SK-N-SH (cell line): Measurements from ENCODE around the gene LRP11. TPM values are rescaled to one million over a fixed set of nuclear protein-coding genes. Genes with fewer than 3 reads are reported as not detected.

Experiments
- CTCF ChIA-PET: fragments of 300-600, 350-600 bp; formaldehyde crosslinking; extraction: SDS; loops from one replicate; lab custom pipeline; 2021; lab: Yijun Ruan, JAX
- POLR2A ChIA-PET: fragments of 350-600 bp; sonication (Branson Sonifier 250); formaldehyde crosslinking; extraction: SDS; loops from one replicate; lab custom pipeline; 2020; ENCODE audit warnings: antibody characterized with exemption, inconsistent platforms; lab: Yijun Ruan, JAX
- DNase-seq: peaks from one replicate; pipeline ENCODE4 v3.0.0; 2012
- H2AFZ ChIP-seq: fragments of 200-600 bp; sonication (generic); 2 replicates; pipeline ENCODE4 v1.8.1; 2016; ENCODE audit warnings: antibody characterized with exemption, mild to moderate bottlenecking, low read depth
- H3F3A ChIP-seq: fragments of 200-600 bp; sonication (generic); replicated peaks from 2 replicates; pipeline ENCODE3; 2016; ENCODE audit warnings: antibody characterized with exemption, mild to moderate bottlenecking; ENCODE audit not compliant: insufficient read depth
- H3K27ac ChIP-seq, 2 experiments: fragments of 200-500 bp in 1 of 2; fragments of 200-600 bp in 1 of 2; sonication (Bioruptor generic) in 1 of 2; sonication (generic), shearing (Covaris generic) in 1 of 2; 2 replicates each; pipeline versions ENCODE4 v1.5.1 to v1.6.1; 2014 to 2016; ENCODE audit warnings: low read depth in 2 of 2, inconsistent platforms in 1 of 2, low read length in 1 of 2, mild to moderate bottlenecking in 1 of 2, mixed read lengths in 1 of 2
- H3K27me3 ChIP-seq: fragments of 200-600 bp; sonication (generic), shearing (Covaris generic); 2 replicates; pipeline ENCODE4 v1.6.1; 2016; ENCODE audit warnings: mixed run types; ENCODE audit not compliant: insufficient read depth
- H3K36me3 ChIP-seq, 2 experiments: fragments of 200-500 bp in 1 of 2; fragments of 200-600 bp in 1 of 2; sonication (Bioruptor generic) in 1 of 2; sonication (generic) in 1 of 2; replicated peaks in 1 of 2; 2 replicates each; pipeline versions ENCODE3 to v1.5.1; 2014 to 2016; ENCODE audit warnings: low read length in 1 of 2, mild to moderate bottlenecking in 1 of 2; ENCODE audit not compliant: insufficient read depth in 2 of 2, control insufficient read depth in 1 of 2
- H3K4me1 ChIP-seq, 2 experiments: fragments of 200-500 bp in 1 of 2; fragments of 200-600 bp in 1 of 2; sonication (Bioruptor generic) in 1 of 2; sonication (generic), shearing (Covaris generic) in 1 of 2; 2 replicates each; pipeline versions ENCODE4 v1.5.1 to v1.6.1; 2014 to 2016; ENCODE audit warnings: low read depth in 1 of 2, low read length in 1 of 2, mixed run types in 1 of 2; ENCODE audit not compliant: insufficient read depth in 2 of 2, control insufficient read depth in 1 of 2
- H3K4me2 ChIP-seq: fragments of 200-600 bp; sonication (generic), shearing (Covaris generic); 2 replicates; pipeline ENCODE4 v1.6.1; 2017; ENCODE audit warnings: mixed run types
- H3K4me3 ChIP-seq, 2 experiments: fragments of 200-500 bp in 1 of 2; fragments of 200-600 bp in 1 of 2; sonication (Bioruptor generic) in 1 of 2; sonication (generic), shearing (Covaris generic) in 1 of 2; 2 replicates each; pipeline versions ENCODE4 v1.5.1 to v1.8.1; 2014 to 2016; ENCODE audit warnings: low read depth in 2 of 2, inconsistent platforms in 1 of 2, low read length in 1 of 2, mild to moderate bottlenecking in 1 of 2, mixed read lengths in 1 of 2, moderate library complexity in 1 of 2
- H3K79me2 ChIP-seq: fragments of 200-600 bp; sonication (generic); 2 replicates; pipeline ENCODE4 v1.8.1; 2017; ENCODE audit warnings: mild to moderate bottlenecking; ENCODE audit not compliant: insufficient read depth
- H3K9ac ChIP-seq: fragments of 200-600 bp; sonication (generic); 2 replicates; pipeline ENCODE4 v1.6.1; 2017; ENCODE audit warnings: mixed run types
- H3K9me2 ChIP-seq: fragments of 200-600 bp; sonication (generic); 2 replicates; pipeline ENCODE4 v1.6.1; 2017; ENCODE audit warnings: mixed run types
- H3K9me3 ChIP-seq: fragments of 200-600 bp; sonication (generic); 2 replicates; pipeline ENCODE4 v1.6.1; 2017; ENCODE audit warnings: mixed run types, mild to moderate bottlenecking, moderate library complexity
- H4K20me1 ChIP-seq: fragments of 200-600 bp; sonication (generic); 2 replicates; pipeline ENCODE4 v1.6.1; 2017; ENCODE audit warnings: mild to moderate bottlenecking, mixed run types; ENCODE audit not compliant: insufficient read depth
- ELF1 ChIP-seq: IDR thresholded peaks from 2 replicates; pipeline ENCODE4 v1.4.0; 2012
- FOSL2 ChIP-seq: IDR thresholded peaks from 2 replicates; pipeline ENCODE4 v1.4.0; 2012; ENCODE audit warnings: low read depth, mild to moderate bottlenecking, moderate library complexity, borderline replicate concordance
- FOXM1 ChIP-seq: IDR thresholded peaks from 2 replicates; pipeline ENCODE4 v1.4.0; 2012; ENCODE audit warnings: low read depth, mild to moderate bottlenecking
- GABPA ChIP-seq: IDR thresholded peaks from 2 replicates; pipeline ENCODE4 v1.4.0; 2012; ENCODE audit warnings: low read depth, mild to moderate bottlenecking
- RXRA ChIP-seq: IDR thresholded peaks from 2 replicates; pipeline ENCODE4 v1.4.0; 2012; ENCODE audit warnings: low read depth, mild to moderate bottlenecking, borderline replicate concordance
- SMC3 ChIP-seq: IDR thresholded peaks from 2 replicates; pipeline ENCODE4 v1.6.1; 2012; ENCODE audit warnings: low read depth, low read length, improper control_type of control experiment
- TCF12 ChIP-seq: IDR thresholded peaks from 2 replicates; pipeline ENCODE4 v1.4.0; 2012
- WGBS: methylation state at CpG from one replicate; pipeline ENCODE4 v1.1.6; 2017; ENCODE audit warnings: low lambda C conversion rate; 5-methylcytosine and 5-hydroxymethylcytosine counted together
- polyA plus RNA-seq, 3 experiments: library from polyadenylated mRNA; depleted of rRNA; stranded (reverse); fragments of >200 nt; gene quantifications; 2 replicates each; pipeline ENCODE4 v1.2.3, GENCODE V29; 2012

The LRP11 gene
- polyA plus RNA-seq, 1 of the 3 experiments (the other 2 are of a cell fraction): 25.0 TPM

DNA sequence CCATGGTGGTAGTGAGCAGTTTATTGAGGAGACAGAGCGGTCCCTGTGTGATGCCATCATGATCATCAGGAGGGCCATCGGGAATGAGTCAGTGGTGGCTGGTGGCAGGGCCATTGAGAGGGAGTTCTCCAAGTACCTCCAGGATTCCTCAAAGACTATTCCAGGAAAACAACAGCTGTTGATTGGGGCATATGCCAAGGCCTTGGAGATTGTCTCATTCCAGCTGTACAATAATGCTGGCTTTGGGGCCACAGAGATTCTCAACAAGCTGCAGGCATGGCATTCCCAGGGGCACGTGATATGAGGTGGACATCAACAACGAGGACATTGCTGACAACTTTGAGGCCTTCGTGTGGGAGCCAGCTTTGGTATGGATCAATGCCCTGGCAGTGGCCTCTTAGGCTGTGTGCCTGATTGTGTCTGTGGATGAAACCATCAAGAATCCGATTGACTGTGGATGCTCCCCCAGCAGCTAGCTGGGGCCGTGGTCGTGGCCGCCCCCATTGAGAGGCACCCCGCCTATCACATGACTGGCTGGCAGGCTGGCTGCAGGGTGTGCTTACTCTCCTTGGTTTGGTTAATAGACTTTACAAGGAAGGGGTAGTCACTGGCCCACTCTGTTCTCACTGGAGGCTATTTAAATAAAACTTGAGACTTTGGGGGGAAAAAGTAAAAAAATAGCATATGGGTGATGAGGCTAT lies 17.1 kb upstream of the LRP11 start:
- no peak overlapping the region for H3K9ac ChIP-seq
- no peak overlapping the region for H3K27ac ChIP-seq
- H3K9me2 ChIP-seq: no peaks in the 10 kb centered on the region
- no peaks in the 10 kb centered on the region for H3K27me3 ChIP-seq
- no peak overlapping the region for H3K4me2 ChIP-seq
- no peak for DNase-seq
- no peaks in the 10 kb centered on the region for H4K20me1 ChIP-seq
- POLR2A ChIA-PET: no interaction called here
- CTCF ChIA-PET: interaction anchor here (2.0 kb wide), 1 partner anchor 15 kb away, joined by 8 read pairs; no protein-coding TSS in a partner anchor
- no peaks in the 10 kb centered on the region for H3K79me2 ChIP-seq
- TF ChIP-seq RXRA (no peak), FOXM1 (no peak), GABPA (no peak), SMC3 (no peak), ELF1 (no peak)
- H3K4me3 ChIP-seq: no peak overlapping the region
- 100% methylated on average over 1 of the region's 10 CpGs for WGBS
- H3K36me3 ChIP-seq: no peaks in the 10 kb centered on the region
- no peaks in the 10 kb centered on the region for H3K4me1 ChIP-seq
- no peak overlapping the region for H2AFZ ChIP-seq
- no peaks in the 10 kb centered on the region for H3K9me3 ChIP-seq
- H3F3A ChIP-seq: no peaks in the 10 kb centered on the region

DNA sequence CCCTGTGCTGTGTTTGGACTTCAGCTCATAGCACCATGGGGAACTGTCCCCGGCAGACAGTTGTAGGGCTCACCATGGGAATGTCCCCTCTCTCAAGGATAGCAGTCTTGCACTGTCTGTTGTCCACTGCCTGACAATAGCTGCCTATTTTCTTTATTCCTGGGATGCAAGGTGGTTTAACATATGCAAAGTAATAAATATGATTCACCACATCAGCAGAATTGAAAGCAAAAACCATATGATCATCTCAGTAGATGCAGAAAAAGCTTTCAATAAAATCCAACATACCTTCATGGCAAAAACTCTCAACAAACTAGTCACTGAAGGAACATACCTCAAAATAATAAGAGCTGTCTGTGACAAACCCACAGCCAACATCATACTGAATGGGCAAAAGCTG lies 13.5 kb upstream of the LRP11 start:
- no peak for DNase-seq
- TF ChIP-seq TCF12 (no peak), FOXM1 (no peak)
- no peak overlapping the region for H3K4me2 ChIP-seq
- H3K9me3 ChIP-seq: no peaks in the 10 kb centered on the region
- H3K27ac ChIP-seq: no peak overlapping the region
- ChIA-PET POLR2A (no interaction called here), CTCF (interaction anchor here (1.2 to 1.9 kb wide), 2 partner anchors 14 to 37 kb away, joined by 3 to 4 read pairs; partner anchors contain the start of gene LRP11)
- no peaks in the 10 kb centered on the region for H3K9me2 ChIP-seq
- no peaks in the 10 kb centered on the region for H3K4me1 ChIP-seq
- H4K20me1 ChIP-seq: no peaks in the 10 kb centered on the region
- H3K27me3 ChIP-seq: no peaks in the 10 kb centered on the region
- no peak overlapping the region for H2AFZ ChIP-seq
- H3K9ac ChIP-seq: no peak overlapping the region
- no peaks in the 10 kb centered on the region for H3F3A ChIP-seq
- no peaks in the 10 kb centered on the region for H3K79me2 ChIP-seq
- 33% methylated on average over 1 of the region's 1 CpG for WGBS
- H3K4me3 ChIP-seq: no peak overlapping the region
- H3K36me3 ChIP-seq: no peaks in the 10 kb centered on the region

DNA sequence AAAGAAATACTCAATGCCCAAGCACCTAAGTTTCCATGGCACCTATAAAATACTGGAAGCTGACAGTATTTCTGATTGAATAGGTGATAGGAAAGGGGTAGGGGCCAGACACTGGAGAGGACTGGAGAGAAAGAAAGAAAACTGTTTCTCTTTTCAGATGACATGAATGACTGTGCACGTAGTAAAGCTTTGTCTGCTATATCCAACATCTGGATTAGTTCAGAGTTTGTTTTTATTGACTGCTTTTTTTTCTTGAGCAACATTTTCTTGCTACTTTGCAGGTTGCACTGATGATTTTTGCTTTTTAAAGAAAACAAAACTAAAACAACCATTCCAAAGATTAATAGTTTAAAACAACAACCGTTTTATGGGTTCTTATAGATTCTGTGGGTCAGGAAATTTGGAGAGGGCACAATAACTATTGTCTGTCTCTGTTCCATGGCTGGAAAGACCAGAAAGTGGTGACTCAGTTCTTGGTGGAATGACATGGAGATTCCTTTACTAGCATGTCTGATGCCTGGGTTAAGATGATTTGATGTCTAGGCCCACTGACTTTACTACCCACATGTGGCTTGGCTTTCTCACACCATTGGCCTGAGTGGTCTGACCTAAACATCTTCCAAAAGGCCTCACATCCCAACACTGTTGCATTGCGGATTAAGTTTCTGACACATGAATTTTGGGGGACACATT lies 12.2 kb upstream of the LRP11 start:
- H2AFZ ChIP-seq: no peak overlapping the region
- H3K27me3 ChIP-seq: no peaks in the 10 kb centered on the region
- POLR2A ChIA-PET: no interaction called here
- CTCF ChIA-PET: interaction anchor here (0.7 kb wide), 1 partner anchor 11 kb away, joined by 3 read pairs; no protein-coding TSS in a partner anchor
- no peaks in the 10 kb centered on the region for H3F3A ChIP-seq
- no peak overlapping the region for H3K4me2 ChIP-seq
- DNase-seq: no peak
- no peak overlapping the region for H3K9ac ChIP-seq
- no peaks in the 10 kb centered on the region for H3K4me1 ChIP-seq
- no peaks in the 10 kb centered on the region for H4K20me1 ChIP-seq
- TF ChIP-seq ELF1 (no peak), TCF12 (no peak), FOXM1 (no peak), FOSL2 (no peak)
- WGBS: 74% methylated on average over 3 of the region's 3 CpGs
- H3K4me3 ChIP-seq: no peak overlapping the region
- no peaks in the 10 kb centered on the region for H3K9me2 ChIP-seq
- no peaks in the 10 kb centered on the region for H3K9me3 ChIP-seq
- H3K36me3 ChIP-seq: no peaks in the 10 kb centered on the region
- no peak overlapping the region for H3K27ac ChIP-seq
- no peaks in the 10 kb centered on the region for H3K79me2 ChIP-seq
